ENCODE measurements around the gene GLYR1. TPM values are rescaled to one million over a fixed set of nuclear protein-coding genes. Genes with fewer than 3 reads are reported as not detected.
A peak's percentile ranks its signal among the peaks of the same experiment; 100 is the strongest.

The GLYR1 gene
- total and polyA plus RNA-seq, 10 of the 15 experiments (the other 5 are each of a cell fraction or from before 2014, with no cell fraction given), result 7.3 to 90.2 (median 57.2) TPM

- peak overlapping the region; percentile 91 for H3K4me3 ChIP-seq
- peaks cover 0 to 6% of the 10 kb centered on the region in 2 experiments; a peak in 2 of 4 replicates for H3K36me3 ChIP-seq (ENCODE audit: control insufficient read depth in 2 of 2, insufficient read depth in 2 of 2, low read length in 1 of 2)
- TF ChIP-seq NR2F1 (conservative IDR thresholded peaks at IDR 0.05), result 0 out of 2 replicates have a peak, but pooled peaks have one; percentile 37
- 0 out of 3 replicates have a peak, but pooled peaks of 1 of the 2 experiments have one; percentile 19 for TF ChIP-seq EGR1 (IDR thresholded peaks at IDR 0.05; ENCODE audit: borderline replicate concordance in 1 of 2, low read depth in 2 of 2, low read length in 2 of 2)
- TF ChIP-seq SPI1 (IDR thresholded peaks at IDR 0.05; ENCODE audit: borderline replicate concordance, insufficient read depth, low read depth, low read length), result no peak
- TF ChIP-seq ASH2L (IDR thresholded peaks at IDR 0.05; ENCODE audit: borderline replicate concordance, low read depth), result no peak
- CTCF ChIA-PET, result interaction anchor here (0.9 to 1.4 kb wide), 2 partner anchors 33 to 514 kb away, joined by 3 to 7 read pairs; partner anchors contain the start of gene DNAAF8
- H4K20me1 ChIP-seq (ENCODE audit: control insufficient read depth, insufficient read depth), result no peaks in the 10 kb centered on the region
- peak; percentile 20 for DNase-seq (ENCODE audit: low read depth, low spot score)
- SMC1A ChIA-PET (ENCODE audit: uncharacterized antibody, unreplicated experiment), result interaction anchor here (0.9 to 3.4 kb wide), 3 partner anchors 32 to 35 kb away, joined by 3 to 15 read pairs (median 4); partner anchors contain the start of genes ANKS3, DNAAF8 and ROGDI
- intact Hi-C loops (cut with micrococcal nuclease; ENCODE audit: unreplicated experiment), result loop anchor here (2.0 kb wide), 3 partner anchors 33 to 79 kb away; partner anchors contain the start of genes ANKS3, DNAAF8, GLYR1 and ROGDI
- peaks cover 18% of the 10 kb centered on the region for H3K79me2 ChIP-seq (ENCODE audit: control insufficient read depth, insufficient read depth, low read length)
- H3K9me3 ChIP-seq (replicated peaks; ENCODE audit: control insufficient read depth, insufficient read depth, low read length), result no peaks in the 10 kb centered on the region
- RAD21 ChIA-PET (ENCODE audit: unreplicated experiment), result interaction anchor here (1.9 to 2.0 kb wide), 2 partner anchors 32 to 33 kb away, joined by 6 to 18 read pairs; partner anchors contain the start of genes ANKS3 and DNAAF8
- peak overlapping the region; percentile 64 for H3K9ac ChIP-seq (ENCODE audit: control insufficient read depth, insufficient read depth, low read length)
- in situ Hi-C loops (cut with MboI), result no loop called here
- H2AFZ ChIP-seq (ENCODE audit: control insufficient read depth, low read depth, low read length), result peak overlapping the region; percentile 80
- peaks cover 8% of the 10 kb centered on the region; the same call in 1 of the 2 replicates for H3K4me1 ChIP-seq (ENCODE audit: control insufficient read depth, insufficient read depth, low read length)
- peak overlapping the region; percentile 9 for H3K27ac ChIP-seq (ENCODE audit: control insufficient read depth, insufficient read depth)
- H3K27me3 ChIP-seq (replicated peaks in 1 of 2; ENCODE audit: control insufficient read depth in 2 of 2, insufficient read depth in 2 of 2, low read length in 1 of 2), result no peaks in the 10 kb centered on the region
- WGBS (ENCODE audit: insufficient coverage, insufficient replicate concordance, low lambda C conversion rate, missing lambda C conversion rate), result 21% methylated on average over 17 of the region's 17 CpGs
- POLR2A ChIA-PET, result interaction anchor here (0.8 to 2.8 kb wide), 7 partner anchors 8 to 152 kb away, joined by 3 to 15 read pairs (median 5); partner anchors contain the start of genes ANKS3 and DNAAF8
- FAIRE-seq, result no peak
- BruUV-seq (replicated peaks), result no TSS peak
- ATAC-seq, result no peak
- H3K4me2 ChIP-seq (ENCODE audit: control insufficient read depth, insufficient read depth), result peak overlapping the region; percentile 69
These were observed 79.1 kb downstream of the GLYR1 start for GRCh38 chr16:4767872-4768548.
